RWPE2 (cell line): ENCODE data around the gene NECTIN2.
"Not testable (repeated sequence)": the region's sequence is repeated elsewhere in the genome, so short reads cannot be mapped to it uniquely, and the experiment has no call there.

Source experiments
- ATAC-seq: fragments of 200-7000 bp; cut with Tn5 transposase; 3 replicates; pipeline ENCODE4 v1.9.1; 2021; ENCODE audit warnings: low read depth
- DNase-seq: peaks from one replicate; pipeline ENCODE4 v3.0.0-alpha.2; 2020; ENCODE audit warnings: low spot score
- H3K27ac ChIP-seq: fragments of 450-650 bp; 2 replicates; pipeline ENCODE4 v1.5.1; 2017; ENCODE audit warnings: mild to moderate bottlenecking; ENCODE audit not compliant: poor library complexity, severe bottlenecking
- H3K27me3 ChIP-seq: fragments of 250-450 bp; sonication (Bioruptor Pico); 2 replicates; pipeline ENCODE4 v1.5.1; 2021; ENCODE audit warnings: mild to moderate bottlenecking, moderate library complexity; ENCODE audit not compliant: insufficient read depth, poor library complexity, severe bottlenecking
- H3K36me3 ChIP-seq: fragments of 250-450 bp; sonication (Bioruptor Pico); 2 replicates; pipeline ENCODE4 v1.5.1; 2020; ENCODE audit warnings: low read depth, mild to moderate bottlenecking, moderate library complexity
- H3K4me1 ChIP-seq: fragments of 250-450 bp; sonication (Bioruptor Pico); 2 replicates; pipeline ENCODE4 v1.5.1; 2021; ENCODE audit warnings: mild to moderate bottlenecking, moderate library complexity; ENCODE audit not compliant: insufficient read depth, poor library complexity, severe bottlenecking
- H3K4me3 ChIP-seq: fragments of 250-450 bp; sonication (Bioruptor Pico); 2 replicates; pipeline ENCODE4 v1.5.1; 2021; ENCODE audit warnings: mild to moderate bottlenecking, moderate library complexity; ENCODE audit not compliant: severe bottlenecking
- H3K9me3 ChIP-seq: fragments of 250-450 bp; sonication (Bioruptor Pico); 2 replicates; pipeline ENCODE4 v1.5.1; 2021; ENCODE audit warnings: mild to moderate bottlenecking, moderate library complexity; ENCODE audit not compliant: severe bottlenecking
- CTCF ChIP-seq: fragments of 450-650 bp; IDR thresholded peaks from one replicate; pipeline ENCODE4 v1.5.1; 2017; ENCODE audit warnings: mild to moderate bottlenecking, moderate library complexity; ENCODE audit not compliant: poor library complexity, severe bottlenecking

NECTIN2 gene

GRCh38 chr19:44908074-44908835 lies 62.2 kb downstream of the NECTIN2 start:
- Histone ChIP-seq H3K9me3 (no peaks in the 10 kb centered on the region), H3K27me3 (no peaks in the 10 kb centered on the region), H3K27ac (no peak overlapping the region), H3K4me1 (no peaks in the 10 kb centered on the region), H3K36me3 (no peaks in the 10 kb centered on the region), H3K4me3 (no peak overlapping the region)
- TF ChIP-seq CTCF = no peak
- DNase-seq (no peak), ATAC-seq (no peak)

DNA sequence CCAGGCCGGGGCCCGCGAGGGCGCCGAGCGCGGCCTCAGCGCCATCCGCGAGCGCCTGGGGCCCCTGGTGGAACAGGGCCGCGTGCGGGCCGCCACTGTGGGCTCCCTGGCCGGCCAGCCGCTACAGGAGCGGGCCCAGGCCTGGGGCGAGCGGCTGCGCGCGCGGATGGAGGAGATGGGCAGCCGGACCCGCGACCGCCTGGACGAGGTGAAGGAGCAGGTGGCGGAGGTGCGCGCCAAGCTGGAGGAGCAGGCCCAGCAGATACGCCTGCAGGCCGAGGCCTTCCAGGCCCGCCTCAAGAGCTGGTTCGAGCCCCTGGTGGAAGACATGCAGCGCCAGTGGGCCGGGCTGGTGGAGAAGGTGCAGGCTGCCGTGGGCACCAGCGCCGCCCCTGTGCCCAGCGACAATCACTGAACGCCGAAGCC lies 62.8 kb downstream of the NECTIN2 start:
- Histone ChIP-seq H3K9me3 (no peaks in the 10 kb centered on the region), H3K27ac (no peak overlapping the region), H3K36me3 (no peaks in the 10 kb centered on the region), H3K27me3 (no peaks in the 10 kb centered on the region), H3K4me3 (no peak overlapping the region), H3K4me1 (no peaks in the 10 kb centered on the region)
- ATAC-seq (no peak), DNase-seq (no peak)
- TF ChIP-seq CTCF = no peak

- Histone ChIP-seq H3K36me3 (no peaks in the 10 kb centered on the region), H3K27me3 (no peaks in the 10 kb centered on the region), H3K4me3 (no peak overlapping the region), H3K4me1 (no peaks in the 10 kb centered on the region), H3K27ac (no peak overlapping the region), H3K9me3 (no peaks in the 10 kb centered on the region)
- DNase-seq (no peak), ATAC-seq (no peak)
- TF ChIP-seq CTCF = no peak
These were observed 63.7 kb downstream of the NECTIN2 start for GRCh38 chr19:44909775-44910174.

GRCh38 chr19:44911896-44912295 lies 65.8 kb downstream of the NECTIN2 start:
- H3K9me3 ChIP-seq, H3K36me3 ChIP-seq, DNase-seq, H3K27ac ChIP-seq, H3K4me1 ChIP-seq, ATAC-seq, H3K4me3 ChIP-seq, H3K27me3 ChIP-seq: not testable (repeated sequence)

- no peak for DNase-seq
- Histone ChIP-seq H3K36me3 (no peaks in the 10 kb centered on the region), H3K4me3 (no peak overlapping the region), H3K4me1 (no peaks in the 10 kb centered on the region), H3K27me3 (no peaks in the 10 kb centered on the region), H3K9me3 (no peaks in the 10 kb centered on the region), H3K27ac (no peak overlapping the region)
- no peak for TF ChIP-seq CTCF
- no peak for ATAC-seq
These were observed 66.8 kb downstream of the NECTIN2 start for GRCh38 chr19:44912854-44913253.

DNA sequence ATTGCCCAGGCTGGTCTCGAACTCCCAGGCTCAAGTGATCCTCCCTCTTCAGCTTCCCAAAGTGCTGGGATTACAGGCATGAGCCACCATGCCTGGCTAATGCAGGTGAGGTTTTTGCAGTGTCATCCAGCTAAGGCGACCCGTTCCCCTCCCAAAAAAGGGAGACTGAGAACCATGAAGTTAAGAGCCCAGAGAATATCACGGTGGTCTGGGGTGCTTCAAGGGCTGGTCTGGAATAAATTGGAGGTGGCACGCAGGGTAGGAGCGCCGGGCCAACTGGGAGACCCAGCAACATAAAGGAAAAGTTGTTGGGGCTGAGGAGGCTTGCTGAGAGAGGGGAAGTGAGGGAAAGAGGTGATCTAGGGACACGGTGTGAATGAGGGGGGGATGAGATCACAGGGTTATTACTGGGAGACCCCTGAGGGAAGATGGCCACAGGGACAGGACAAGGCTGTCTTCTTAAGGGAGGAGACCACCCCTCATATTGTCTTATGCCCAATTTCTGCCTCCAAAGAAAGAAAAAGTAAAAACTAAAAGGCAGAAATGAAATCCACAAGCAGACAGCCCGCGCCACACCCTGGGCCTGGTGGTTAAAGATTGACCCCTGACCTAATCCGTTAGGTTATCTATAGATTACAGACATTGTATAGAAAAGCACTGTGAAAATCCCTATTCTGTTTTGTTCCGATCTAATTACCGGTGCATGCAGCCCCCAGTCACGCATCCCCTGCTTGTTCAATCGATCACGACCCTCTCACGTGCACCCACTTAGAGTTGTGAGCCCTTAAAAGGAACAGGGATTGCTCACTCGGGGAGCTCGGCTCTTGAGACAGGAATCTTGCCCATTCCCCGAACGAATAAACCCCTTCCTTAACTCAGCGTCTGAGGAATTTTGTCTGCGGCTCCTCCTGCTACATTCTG lies 67.7 kb downstream of the NECTIN2 start:
- not testable (repeated sequence) for H3K36me3 ChIP-seq, H3K4me1 ChIP-seq, H3K27me3 ChIP-seq, H3K9me3 ChIP-seq, H3K27ac ChIP-seq, DNase-seq, ATAC-seq
- H3K4me3 ChIP-seq = peak overlapping the region; percentile 45

DNA sequence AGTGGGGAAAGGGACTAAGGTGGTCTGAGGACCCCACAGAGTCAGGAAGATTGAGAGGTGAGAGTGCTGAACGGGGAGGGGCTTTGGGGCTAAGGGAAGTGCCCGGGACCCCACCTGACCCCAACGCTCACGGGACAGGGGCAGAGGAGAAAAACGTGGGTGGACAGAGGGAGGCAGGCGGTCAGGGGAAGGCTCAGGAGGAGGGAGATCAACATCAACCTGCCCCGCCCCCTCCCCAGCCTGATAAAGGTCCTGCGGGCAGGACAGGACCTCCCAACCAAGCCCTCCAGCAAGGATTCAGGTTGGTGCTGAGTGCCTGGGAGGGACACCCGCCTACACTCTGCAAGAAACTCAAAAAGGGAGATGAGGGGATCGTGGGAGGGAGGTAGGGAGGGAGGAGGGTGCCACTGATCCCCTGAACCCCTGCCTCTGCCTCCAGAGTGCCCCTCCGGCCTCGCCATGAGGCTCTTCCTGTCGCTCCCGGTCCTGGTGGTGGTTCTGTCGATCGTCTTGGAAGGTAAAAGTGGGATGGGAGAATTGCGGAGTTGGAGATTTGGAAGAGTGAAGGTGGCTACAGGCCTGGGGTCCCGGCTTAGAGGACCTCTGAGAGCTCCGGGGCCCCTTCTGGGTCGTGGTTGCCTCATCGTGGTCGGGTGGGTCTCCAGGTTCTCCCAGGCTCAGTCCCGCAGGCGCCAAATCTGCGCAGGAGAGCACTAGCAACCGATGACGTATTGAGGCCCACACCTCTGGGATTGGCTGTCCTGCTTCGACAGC lies 68.5 kb downstream of the NECTIN2 start, which contains the start of gene APOC1:
APOC1 (plus strand) TSS at position 176 of the 774 bp plus-strand sequence; CDS start at position 460, 284 bp downstream.
- not testable (repeated sequence) for H3K36me3 ChIP-seq, H3K4me1 ChIP-seq, H3K27me3 ChIP-seq, DNase-seq, H3K9me3 ChIP-seq
- peak; percentile 92 for ATAC-seq
- Histone ChIP-seq H3K27ac (peak within 1 kb of the TSS; percentile 29), H3K4me3 (peak within 1 kb of the TSS; percentile 45)
